GM23338 (cell line): Measurements from ENCODE around the gene CDKN1A. TPM values are rescaled to one million over a fixed set of nuclear protein-coding genes. Genes with fewer than 3 reads are reported as not detected.

ENCODE experiments used
- ATAC-seq: fragments of 200-7000 bp; cut with Tn5 transposase; 3 replicates; pipeline ENCODE4 v1.9.1; 2020
- DNase-seq: peaks from one replicate; pipeline ENCODE4 v3.0.0-alpha.2; 2015; ENCODE audit warnings: low spot score
- H2AFZ ChIP-seq: fragments of 200-600 bp; sonication (generic); 2 replicates; pipeline ENCODE4 v1.8.0; 2016; ENCODE audit warnings: antibody characterized with exemption, mild to moderate bottlenecking, moderate library complexity
- H3F3A ChIP-seq: fragments of 200-600 bp; sonication (generic); replicated peaks from 2 replicates; pipeline ENCODE4 v1.8.0; 2017; ENCODE audit warnings: antibody characterized with exemption, mixed run types, low read depth
- H3K27ac ChIP-seq: fragments of 200-600 bp; sonication (generic); 2 replicates; pipeline ENCODE4 v1.6.1; 2016; ENCODE audit warnings: low read depth
- H3K27me3 ChIP-seq: fragments of 200-600 bp; sonication (generic); 2 replicates; pipeline ENCODE4 v1.8.0; 2016; ENCODE audit warnings: mild to moderate bottlenecking, mixed run types, moderate library complexity; ENCODE audit not compliant: insufficient read depth
- H3K36me3 ChIP-seq: fragments of 200-600 bp; sonication (generic); 2 replicates; pipeline ENCODE4 v1.8.0; 2016; ENCODE audit warnings: mild to moderate bottlenecking; ENCODE audit not compliant: insufficient read depth
- H3K4me1 ChIP-seq: fragments of 200-600 bp; sonication (generic); 2 replicates; pipeline ENCODE4 v1.8.0; 2016; ENCODE audit warnings: mild to moderate bottlenecking, moderate library complexity; ENCODE audit not compliant: insufficient read depth
- H3K4me2 ChIP-seq: fragments of 200-600 bp; sonication (generic); 2 replicates; pipeline ENCODE4 v1.7.1; 2017; ENCODE audit warnings: mixed run types
- H3K4me3 ChIP-seq: fragments of 200-600 bp; sonication (generic); 2 replicates; pipeline ENCODE4 v1.6.1; 2016; ENCODE audit warnings: mixed run types
- H3K79me2 ChIP-seq: fragments of 200-600 bp; sonication (generic); replicated peaks from 2 replicates; pipeline ENCODE4 v1.8.0; 2017; ENCODE audit warnings: mild to moderate bottlenecking; ENCODE audit not compliant: insufficient read depth
- H3K9me2 ChIP-seq: fragments of 200-600 bp; sonication (generic); 2 replicates; pipeline ENCODE4 v1.8.0; 2017; ENCODE audit not compliant: insufficient read depth
- H4K20me1 ChIP-seq: fragments of 200-600 bp; sonication (generic); replicated peaks from 2 replicates; pipeline ENCODE4 v1.8.0; 2017; ENCODE audit warnings: mild to moderate bottlenecking; ENCODE audit not compliant: insufficient read depth
- H3K27ac Mint-ChIP-seq: 2 replicates; pipeline ENCODE4 v1.8.0; 2020; ENCODE audit warnings: inconsistent platforms, mild to moderate bottlenecking, moderate library complexity, mixed read lengths
- H3K27me3 Mint-ChIP-seq: 3 replicates; pipeline ENCODE4 v1.8.0; 2022; ENCODE audit warnings: low read depth, mild to moderate bottlenecking, moderate library complexity, mixed read lengths, inconsistent platforms; ENCODE audit not compliant: insufficient read depth, poor library complexity
- H3K36me3 Mint-ChIP-seq: 3 replicates; pipeline ENCODE4 v1.8.0; 2021; ENCODE audit warnings: low read depth, mild to moderate bottlenecking, inconsistent platforms, moderate library complexity, mixed read lengths
- H3K4me1 Mint-ChIP-seq: 3 replicates; pipeline ENCODE4 v1.8.0; 2020; ENCODE audit warnings: mild to moderate bottlenecking, inconsistent platforms, mixed read lengths
- H3K4me3 Mint-ChIP-seq: 3 replicates; pipeline ENCODE4 v1.8.0; 2021; ENCODE audit warnings: moderate library complexity, mild to moderate bottlenecking, inconsistent platforms, mixed read lengths
- H3K9me3 Mint-ChIP-seq: 3 replicates; pipeline ENCODE4 v1.8.0; 2020; ENCODE audit warnings: moderate library complexity, mild to moderate bottlenecking, inconsistent platforms, mixed read lengths
- CREB1 ChIP-seq: fragments of 250-450 bp; sonication (Bioruptor Pico); IDR thresholded peaks from 2 replicates; pipeline ENCODE4 v1.5.0; 2020; ENCODE audit warnings: low read depth, mild to moderate bottlenecking, moderate library complexity
- CTCF ChIP-seq, 2 experiments: fragments of 200-600 bp in 1 of 2; sonication (generic) in 1 of 2; conservative IDR thresholded peaks; 2 replicates each; pipeline versions ENCODE4 v1.5.1 to v1.6.1; 2016 to 2017; ENCODE audit warnings: antibody characterized with exemption in 2 of 2, low read depth in 2 of 2, mild to moderate bottlenecking in 2 of 2, moderate library complexity in 1 of 2
- ETS1 ChIP-seq: IDR thresholded peaks from 2 replicates; pipeline ENCODE4 v1.6.1; 2016; ENCODE audit warnings: antibody characterized with exemption
- EZH2 ChIP-seq: fragments of 200-600 bp; sonication (generic); IDR thresholded peaks from one replicate; pipeline ENCODE4 v1.8.0; 2017; ENCODE audit warnings: antibody characterized with exemption, mild to moderate bottlenecking, low read depth; ENCODE audit not compliant: unreplicated experiment
- EZH2phosphoT487 ChIP-seq: fragments of 200-600 bp; sonication (generic); IDR thresholded peaks from one replicate; pipeline ENCODE4 v1.8.1; 2018; ENCODE audit warnings: antibody characterized with exemption; ENCODE audit not compliant: unreplicated experiment
- JUNB ChIP-seq: IDR thresholded peaks from one replicate; pipeline ENCODE4 v1.6.1; 2016; ENCODE audit warnings: antibody characterized with exemption; ENCODE audit not compliant: unreplicated experiment
- NANOG ChIP-seq: IDR thresholded peaks from 2 replicates; pipeline ENCODE4 v1.6.1; 2016; ENCODE audit warnings: antibody characterized with exemption, borderline replicate concordance
- POLR2AphosphoS5 ChIP-seq: IDR thresholded peaks from 2 replicates; pipeline ENCODE4 v1.6.1; 2016; ENCODE audit warnings: antibody characterized with exemption, low read depth
- REST ChIP-seq: IDR thresholded peaks from one replicate; pipeline ENCODE4 v1.6.1; 2018; ENCODE audit warnings: antibody characterized with exemption; ENCODE audit not compliant: unreplicated experiment
- STAT1 ChIP-seq: IDR thresholded peaks from one replicate; pipeline ENCODE4 v1.6.1; 2016; ENCODE audit warnings: antibody characterized with exemption; ENCODE audit not compliant: unreplicated experiment
- ZNF114 ChIP-seq: fragments of 250-450 bp; sonication (Bioruptor Pico); IDR thresholded peaks from 2 replicates; pipeline ENCODE4 v1.5.0; 2020; ENCODE audit warnings: mild to moderate bottlenecking, moderate library complexity
- ZNF331 ChIP-seq: fragments of 250-450 bp; sonication (Bioruptor Pico); IDR thresholded peaks from 2 replicates; pipeline ENCODE4 v1.5.0; 2020; ENCODE audit warnings: low read depth, mild to moderate bottlenecking, moderate library complexity
- ZNF462 ChIP-seq: fragments of 250-450 bp; sonication (Bioruptor Pico); IDR thresholded peaks from 2 replicates; pipeline ENCODE4 v1.5.0; 2020; ENCODE audit warnings: mild to moderate bottlenecking, moderate library complexity
- polyA plus RNA-seq: library from polyadenylated mRNA; unstranded; fragments of >200 nt; fragmentation: Nextera tagmentation; extraction: Ambion mirVana; gene quantifications from 2 replicates; pipeline ENCODE4 v1.2.1, GENCODE V29; 2016
- total RNA-seq: library from RNA; depleted of rRNA; stranded (reverse); fragments of >200 nt; shearing (Covaris generic); gene quantifications from 2 replicates; pipeline ENCODE4 v1.2.3, GENCODE V29; 2014

CDKN1A gene
- total and polyA plus RNA-seq, 2 experiments from 2014 or later: 31.5 to 45.6 TPM

- H3K4me1 Mint-ChIP-seq: no peaks in the 10 kb centered on the region; the same call in 2 of the 3 replicates
- Histone ChIP-seq H3F3A (no peaks in the 10 kb centered on the region), H4K20me1 (no peaks in the 10 kb centered on the region), H3K4me1 (no peaks in the 10 kb centered on the region), H3K79me2 (no peaks in the 10 kb centered on the region), H2AFZ (no peak overlapping the region), H3K4me2 (no peak overlapping the region), H3K36me3 (no peaks in the 10 kb centered on the region), H3K9me2 (no peaks in the 10 kb centered on the region), H3K27ac (no peak overlapping the region), H3K27me3 (no peaks in the 10 kb centered on the region), H3K4me3 (no peak overlapping the region)
- H3K27me3 Mint-ChIP-seq: no peaks in the 10 kb centered on the region
- ATAC-seq: no peak; the same call in 2 of the 3 replicates
- H3K36me3 Mint-ChIP-seq: no peaks in the 10 kb centered on the region
- no peak for DNase-seq
- H3K27ac Mint-ChIP-seq: no peak overlapping the region
- no peak overlapping the region for H3K4me3 Mint-ChIP-seq
- no peak for TF ChIP-seq ZNF114
- no peak for TF ChIP-seq ZNF462 (CRISPR knock-in tag)
- TF ChIP-seq REST: no peak
- no peak for TF ChIP-seq NANOG
- TF ChIP-seq POLR2AphosphoS5: no peak
- TF ChIP-seq CTCF (conservative IDR thresholded peaks at IDR 0.05; ENCODE audit: low read depth in 2 of 2): no peak
- TF ChIP-seq ZNF331: no peak
- no peak for TF ChIP-seq JUNB
- no peak for TF ChIP-seq STAT1
- TF ChIP-seq ETS1: no peak
- no peak for TF ChIP-seq EZH2
- TF ChIP-seq EZH2phosphoT487: no peak
- no peak for TF ChIP-seq CREB1 (CRISPR knock-in tag)
- no peaks in the 10 kb centered on the region for H3K9me3 Mint-ChIP-seq
Observed at GRCh38 chr6:36717871-36718540, 39.5 kb downstream of the CDKN1A start.
